Testis (tissue), 2 donors: ENCODE results near the gene TNRC6B.

ENCODE experiments used
- POLR2A ChIP-seq: fragments of 450-650 bp; IDR thresholded peaks from one replicate; pipeline ENCODE4 v1.6.1; 2017; ENCODE audit warnings: antibody characterized with exemption, mild to moderate bottlenecking, moderate library complexity
- TF ChIP-seq, protein P1 (sequence below), 3 experiments: fragments of 450-650 bp in 2 of 3; fragments of 200-600 bp in 1 of 3; sonication (generic) in 1 of 3; IDR thresholded peaks; one replicate each; pipeline ENCODE4 v1.5.1; 2016 to 2019; ENCODE audit warnings: antibody characterized with exemption in 3 of 3, mild to moderate bottlenecking in 2 of 3, moderate library complexity in 1 of 3

DNA sequence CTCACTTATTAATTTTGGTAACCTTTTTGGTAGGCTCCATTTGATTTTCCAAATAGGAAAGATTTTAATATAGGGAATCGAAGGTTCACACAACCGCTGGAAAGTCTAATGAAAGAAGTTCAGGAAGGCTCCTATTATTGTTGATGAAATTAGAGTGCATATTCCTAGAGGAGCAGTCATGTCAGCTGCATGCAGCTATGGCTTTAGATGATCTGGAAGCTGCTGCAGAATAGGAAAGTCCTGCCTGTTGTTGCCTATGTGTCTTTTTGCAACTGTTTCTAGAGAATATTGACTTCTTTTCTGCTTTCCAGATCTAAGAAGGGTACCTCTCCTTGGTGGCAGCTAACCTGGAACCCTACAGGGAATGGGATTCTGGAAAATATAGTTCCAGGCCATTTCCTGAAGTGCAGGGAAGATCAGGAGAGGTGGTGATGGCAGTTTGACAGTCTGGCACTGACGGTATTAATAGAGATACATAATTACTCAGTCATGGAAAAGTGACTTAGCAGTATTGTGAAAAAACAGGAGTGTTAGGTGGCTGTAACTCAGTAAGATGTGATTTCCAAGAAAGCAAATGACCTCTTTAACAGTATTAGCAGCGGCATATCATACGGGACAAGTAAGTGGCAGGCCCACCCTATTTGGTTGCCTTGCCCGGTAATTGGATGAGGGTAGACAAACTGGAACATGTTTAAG is 54.0 kb downstream of the TNRC6B start:
- TF ChIP-seq, protein P1, sequence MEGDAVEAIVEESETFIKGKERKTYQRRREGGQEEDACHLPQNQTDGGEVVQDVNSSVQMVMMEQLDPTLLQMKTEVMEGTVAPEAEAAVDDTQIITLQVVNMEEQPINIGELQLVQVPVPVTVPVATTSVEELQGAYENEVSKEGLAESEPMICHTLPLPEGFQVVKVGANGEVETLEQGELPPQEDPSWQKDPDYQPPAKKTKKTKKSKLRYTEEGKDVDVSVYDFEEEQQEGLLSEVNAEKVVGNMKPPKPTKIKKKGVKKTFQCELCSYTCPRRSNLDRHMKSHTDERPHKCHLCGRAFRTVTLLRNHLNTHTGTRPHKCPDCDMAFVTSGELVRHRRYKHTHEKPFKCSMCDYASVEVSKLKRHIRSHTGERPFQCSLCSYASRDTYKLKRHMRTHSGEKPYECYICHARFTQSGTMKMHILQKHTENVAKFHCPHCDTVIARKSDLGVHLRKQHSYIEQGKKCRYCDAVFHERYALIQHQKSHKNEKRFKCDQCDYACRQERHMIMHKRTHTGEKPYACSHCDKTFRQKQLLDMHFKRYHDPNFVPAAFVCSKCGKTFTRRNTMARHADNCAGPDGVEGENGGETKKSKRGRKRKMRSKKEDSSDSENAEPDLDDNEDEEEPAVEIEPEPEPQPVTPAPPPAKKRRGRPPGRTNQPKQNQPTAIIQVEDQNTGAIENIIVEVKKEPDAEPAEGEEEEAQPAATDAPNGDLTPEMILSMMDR (IDR thresholded peaks at IDR 0.05) = no peak
- no peak for TF ChIP-seq POLR2A
